Endothelial cell of umbilical vein (primary cell): ENCODE data around the gene PRKCD. TPM values are rescaled to one million over a fixed set of nuclear protein-coding genes. Genes with fewer than 3 reads are reported as not detected.

Source experiments
- BruUV-seq: library from RNA; stranded (reverse); fragments of 400-500 nt; replicated peaks from 2 replicates; lab custom pipeline; 2021; lab: Mats Ljungman, UMichigan
- CTCF ChIA-PET: fragments of 300-600, 350-600 bp; sonication (Branson Sonifier 250); formaldehyde crosslinking; loops from one replicate; lab custom pipeline; 2021; ENCODE audit warnings: antibody characterized with exemption, inconsistent platforms; lab: Charles Lee
- POLR2A ChIA-PET: fragments of 300-600, 350-600 bp; sonication (Branson Sonifier 250); formaldehyde crosslinking; loops from one replicate; lab custom pipeline; 2021; ENCODE audit warnings: antibody characterized with exemption, inconsistent platforms; lab: Charles Lee
- DNase-seq: peaks from one replicate; pipeline ENCODE4 v3.0.0-alpha.2; 2011; ENCODE audit warnings: low read depth, low spot score
- FAIRE-seq: peaks from 2 replicates; lab custom pipeline; 2011; peaks lifted over from hg19 to GRCh38; lab: Jason Lieb, UNC
- H2AFZ ChIP-seq: 2 replicates; pipeline ENCODE4 v1.6.0; 2012; ENCODE audit warnings: low read depth, low read length, control low read depth, inconsistent platforms
- H3K27ac ChIP-seq: 2 replicates; pipeline ENCODE4 v1.5.1; 2011; ENCODE audit warnings: low read depth, mild to moderate bottlenecking, control low read depth, low read length, moderate library complexity; ENCODE audit not compliant: insufficient read depth
- H3K27me3 ChIP-seq, 2 experiments: 2 replicates each; pipeline versions ENCODE4 v1.6.0 to v1.6.1; 2011; ENCODE audit warnings: low read length in 2 of 2, mixed read lengths in 1 of 2; ENCODE audit not compliant: control insufficient read depth in 2 of 2, insufficient read depth in 2 of 2
- H3K36me3 ChIP-seq, 2 experiments: 2 replicates in 1 of 2; 3 replicates in 1 of 2; pipeline ENCODE4 v1.5.1; 2011; ENCODE audit warnings: low read length in 2 of 2, mild to moderate bottlenecking in 1 of 2, moderate library complexity in 1 of 2; ENCODE audit not compliant: control insufficient read depth in 2 of 2, insufficient read depth in 2 of 2; ENCODE audit errors: extremely low read depth in 1 of 2
- H3K4me1 ChIP-seq: 3 replicates; pipeline ENCODE4 v1.5.1; 2011; ENCODE audit warnings: mild to moderate bottlenecking, low read length; ENCODE audit not compliant: control insufficient read depth, insufficient read depth; ENCODE audit errors: extremely low read depth
- H3K4me2 ChIP-seq: 2 replicates; pipeline ENCODE4 v1.6.1; 2011; ENCODE audit warnings: low read length, control low read depth, mixed read lengths; ENCODE audit not compliant: insufficient read depth
- H3K4me3 ChIP-seq, 3 experiments: fragments of 200-600 bp in 1 of 3; sonication (generic), shearing (Covaris generic) in 1 of 3; replicated peaks in 1 of 3; 2 replicates each; pipeline ENCODE4 v1.5.1; 2011 to 2016; ENCODE audit warnings: control low read depth in 3 of 3, low read length in 3 of 3, mild to moderate bottlenecking in 2 of 3, inconsistent platforms in 1 of 3, low read depth in 1 of 3, moderate library complexity in 1 of 3; ENCODE audit not compliant: insufficient read depth in 1 of 3
- H3K79me2 ChIP-seq: 2 replicates; pipeline ENCODE4 v1.6.0; 2012; ENCODE audit warnings: low read length, inconsistent platforms; ENCODE audit not compliant: control insufficient read depth, insufficient read depth
- H3K9ac ChIP-seq: replicated peaks from 2 replicates; pipeline ENCODE3; 2011; ENCODE audit warnings: low read length, control low read depth; ENCODE audit not compliant: insufficient read depth; ENCODE audit errors: extremely low read depth
- H3K9me1 ChIP-seq: replicated peaks from 3 replicates; pipeline ENCODE4 v1.6.0; 2011; ENCODE audit warnings: mild to moderate bottlenecking, low read length; ENCODE audit not compliant: control insufficient read depth, insufficient read depth; ENCODE audit errors: extremely low read depth
- H3K9me3 ChIP-seq: replicated peaks from 2 replicates; pipeline ENCODE4 v1.5.1; 2012; ENCODE audit warnings: low read length, inconsistent platforms; ENCODE audit not compliant: control insufficient read depth, insufficient read depth
- H4K20me1 ChIP-seq: replicated peaks from 2 replicates; pipeline ENCODE3; 2011; ENCODE audit warnings: mild to moderate bottlenecking, low read length; ENCODE audit not compliant: control insufficient read depth, insufficient read depth; ENCODE audit errors: extremely low read depth
- CTCF ChIP-seq, 2 donors: IDR thresholded peaks; 1 replicate in 1 of 2; 2 replicates in 1 of 2; pipeline ENCODE4 v1.5.1; 2011; ENCODE audit warnings: low read length in 2 of 2, mild to moderate bottlenecking in 2 of 2, moderate library complexity in 2 of 2, control low read depth in 1 of 2, inconsistent platforms in 1 of 2, low read depth in 1 of 2; ENCODE audit not compliant: insufficient read depth in 1 of 2; ENCODE audit errors: extremely low read depth in 1 of 2
- EZH2 ChIP-seq: IDR thresholded peaks from 2 replicates; pipeline ENCODE4 v1.6.1; 2012; ENCODE audit warnings: borderline replicate concordance, low read depth, mild to moderate bottlenecking, moderate library complexity, low read length, inconsistent platforms; ENCODE audit not compliant: severe bottlenecking
- FOS ChIP-seq: IDR thresholded peaks from 2 replicates; pipeline ENCODE4 v1.6.1; 2011; ENCODE audit warnings: mild to moderate bottlenecking, low read length, moderate library complexity, borderline replicate concordance; ENCODE audit not compliant: insufficient read depth
- GATA2 ChIP-seq: IDR thresholded peaks from 2 replicates; pipeline ENCODE4 v1.7.0; 2011; ENCODE audit warnings: low read depth, mild to moderate bottlenecking, moderate library complexity, mixed read lengths, low read length; ENCODE audit not compliant: insufficient read length, insufficient read depth
- JUN ChIP-seq: IDR thresholded peaks from 2 replicates; pipeline ENCODE4 v1.6.1; 2011; ENCODE audit warnings: borderline replicate concordance, low read depth; ENCODE audit not compliant: insufficient read length, insufficient read depth
- MAX ChIP-seq: IDR thresholded peaks from 2 replicates; pipeline ENCODE4 v1.6.1; 2011; ENCODE audit not compliant: insufficient read depth, insufficient read length
- MYC ChIP-seq: IDR thresholded peaks from one replicate; pipeline ENCODE4 v1.6.1; 2011; ENCODE audit warnings: mild to moderate bottlenecking, low read depth, low read length
- POLR2A ChIP-seq: IDR thresholded peaks from 2 replicates; pipeline ENCODE4 v1.6.1; 2012; ENCODE audit warnings: low read depth, mild to moderate bottlenecking, control low read depth, low read length
- POLR2AphosphoS5 ChIP-seq: IDR thresholded peaks from 2 replicates; pipeline ENCODE4 v1.6.1; 2012; ENCODE audit warnings: low read depth, mild to moderate bottlenecking, control low read depth, low read length, moderate library complexity; ENCODE audit not compliant: insufficient read depth
- dilution Hi-C: fragments of 300-500 bp; cut with MboI; formaldehyde crosslinking; loops from one replicate; pipeline ENCODE4 v1.15.0; 2019; ENCODE audit warnings: low sequenced_read_pairs; ENCODE audit not compliant: extremely low pct_ligation_motif_present
- intact Hi-C: fragments of 100-400 bp; cut with micrococcal nuclease; formaldehyde crosslinking; loops from one replicate; pipeline ENCODE4 v1.10.0; 2022
- polyA plus RNA-seq, 4 experiments: library from polyadenylated mRNA; depleted of rRNA in 3 of 4; stranded (reverse) in 3 of 4; unstranded in 1 of 4; fragments of >200 nt; gene quantifications; 2 replicates each; pipeline versions ENCODE4 v1.2.1 to v1.2.3, GENCODE V29; 2011 to 2012; ENCODE audit warnings: missing spikeins in 1 of 4
- total RNA-seq: library from RNA; stranded (reverse); gene quantifications from 2 replicates; pipeline ENCODE4 v1.2.3, GENCODE V29; 2021

PRKCD gene
- total and polyA plus RNA-seq, 2 donors (not counting 3 experiments of a cell fraction or from before 2014, with no cell fraction given) = 15.5 to 19.0 TPM

- FAIRE-seq = peak; percentile 99
- peaks cover 6% of the 10 kb centered on the region for H3K79me2 ChIP-seq
- intact Hi-C loops = no loop called here
Measured at GRCh38 chr3:53166781-53167291, 5.8 kb downstream of the PRKCD start.

More at GRCh38 chr3:53166781-53167291, 5.8 kb downstream of the PRKCD start:
- ChIA-PET POLR2A (no interaction called here), CTCF (interaction anchor here (1.2 to 2.1 kb wide), 4 partner anchors 23 to 53 kb away, joined by 3 to 9 read pairs (median 6); no protein-coding TSS in a partner anchor)
- peaks cover 17% of the 10 kb centered on the region for H3K4me1 ChIP-seq
- TF ChIP-seq CTCF (IDR thresholded peaks at IDR 0.05; ENCODE audit: extremely low read depth in 1 of 2, insufficient read depth in 1 of 2, low read depth in 1 of 2, low read length in 2 of 2) (no peak), POLR2AphosphoS5 (peak; percentile 64), FOS (no peak), MAX (no peak), MYC (no peak), GATA2 (no peak), POLR2A (no peak), JUN (no peak), EZH2 (no peak)
- H3K4me3 ChIP-seq = no peak overlapping the region
- no peaks in the 10 kb centered on the region for H3K27me3 ChIP-seq
- H3K9ac ChIP-seq = no peak overlapping the region
- dilution Hi-C loops = no loop called here
- peak overlapping the region; percentile 5 for H3K27ac ChIP-seq
- no peaks in the 10 kb centered on the region for H3K9me3 ChIP-seq
- DNase-seq = peak; percentile 24
- BruUV-seq = no TSS peak
- no peaks in the 10 kb centered on the region for H4K20me1 ChIP-seq
- peak overlapping the region; percentile 9 for H2AFZ ChIP-seq
- peak overlapping the region; percentile 20 for H3K4me2 ChIP-seq
- H3K9me1 ChIP-seq = no peaks in the 10 kb centered on the region
- H3K36me3 ChIP-seq = no peaks in the 10 kb centered on the region
